Testis (tissue), 2 donors: Measurements from ENCODE around the gene TPCN2.

ENCODE experiments used
- POLR2A ChIP-seq: fragments of 450-650 bp; IDR thresholded peaks from one replicate; pipeline ENCODE4 v1.6.1; 2017; ENCODE audit warnings: antibody characterized with exemption, mild to moderate bottlenecking, moderate library complexity
- TF ChIP-seq, protein P1 (sequence below), 3 experiments: fragments of 450-650 bp in 2 of 3; fragments of 200-600 bp in 1 of 3; sonication (generic) in 1 of 3; IDR thresholded peaks; one replicate each; pipeline ENCODE4 v1.5.1; 2016 to 2019; ENCODE audit warnings: antibody characterized with exemption in 3 of 3, mild to moderate bottlenecking in 2 of 3, moderate library complexity in 1 of 3

DNA sequence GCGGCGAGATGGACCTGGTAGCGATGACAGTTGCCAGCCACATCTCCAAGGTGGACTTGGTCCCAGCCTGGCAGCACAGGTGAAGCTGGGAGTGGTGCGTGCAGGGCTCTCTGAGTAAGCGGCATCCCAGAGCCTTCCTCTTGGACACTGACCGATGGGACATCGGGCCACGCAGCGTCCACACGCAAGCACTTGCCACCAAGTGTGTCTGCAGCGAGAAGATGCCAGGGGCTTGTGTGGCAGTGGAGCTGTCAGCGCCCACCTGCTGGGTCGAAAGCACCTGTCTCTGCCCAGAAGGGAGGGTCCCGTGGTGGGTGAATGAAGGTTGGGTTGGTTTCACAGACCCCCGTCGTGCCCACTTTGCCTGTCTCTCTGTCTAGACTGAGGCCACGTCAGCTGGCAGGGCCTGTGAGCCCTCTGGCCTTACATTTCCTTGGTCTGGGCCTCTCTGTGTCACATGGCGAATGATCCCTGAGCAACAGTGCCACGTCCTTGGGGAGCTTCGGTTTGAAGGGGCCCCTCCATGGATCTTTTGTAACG, 56.2 kb downstream of the TPCN2 start:
- TF ChIP-seq, protein P1, sequence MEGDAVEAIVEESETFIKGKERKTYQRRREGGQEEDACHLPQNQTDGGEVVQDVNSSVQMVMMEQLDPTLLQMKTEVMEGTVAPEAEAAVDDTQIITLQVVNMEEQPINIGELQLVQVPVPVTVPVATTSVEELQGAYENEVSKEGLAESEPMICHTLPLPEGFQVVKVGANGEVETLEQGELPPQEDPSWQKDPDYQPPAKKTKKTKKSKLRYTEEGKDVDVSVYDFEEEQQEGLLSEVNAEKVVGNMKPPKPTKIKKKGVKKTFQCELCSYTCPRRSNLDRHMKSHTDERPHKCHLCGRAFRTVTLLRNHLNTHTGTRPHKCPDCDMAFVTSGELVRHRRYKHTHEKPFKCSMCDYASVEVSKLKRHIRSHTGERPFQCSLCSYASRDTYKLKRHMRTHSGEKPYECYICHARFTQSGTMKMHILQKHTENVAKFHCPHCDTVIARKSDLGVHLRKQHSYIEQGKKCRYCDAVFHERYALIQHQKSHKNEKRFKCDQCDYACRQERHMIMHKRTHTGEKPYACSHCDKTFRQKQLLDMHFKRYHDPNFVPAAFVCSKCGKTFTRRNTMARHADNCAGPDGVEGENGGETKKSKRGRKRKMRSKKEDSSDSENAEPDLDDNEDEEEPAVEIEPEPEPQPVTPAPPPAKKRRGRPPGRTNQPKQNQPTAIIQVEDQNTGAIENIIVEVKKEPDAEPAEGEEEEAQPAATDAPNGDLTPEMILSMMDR (IDR thresholded peaks at IDR 0.05): no peak
- TF ChIP-seq POLR2A: no peak
